IMR-90 (cell line): ENCODE data around the gene RMI1. TPM values are rescaled to one million over a fixed set of nuclear protein-coding genes. Genes with fewer than 3 reads are reported as not detected.

ENCODE experiments used
- ATAC-seq: fragments of 200-7000 bp; cut with Tn5 transposase; 2 replicates; pipeline ENCODE4 v1.9.1; 2020; ENCODE audit warnings: low read depth, mild to moderate bottlenecking, moderate library complexity
- BruUV-seq: library from RNA; stranded (reverse); fragments of 400-500 nt; replicated peaks from 2 replicates; lab custom pipeline; 2021; lab: Mats Ljungman, UMichigan
- CTCF ChIA-PET: fragments of 300-600 bp; formaldehyde crosslinking; extraction: SDS; loops from one replicate; lab custom pipeline; 2021; ENCODE audit warnings: antibody characterized with exemption; lab: Yijun Ruan, JAX
- POLR2A ChIA-PET: fragments of 300-600 bp; sonication (Branson Sonifier 250); formaldehyde crosslinking; loops from one replicate; lab custom pipeline; 2022; ENCODE audit warnings: antibody characterized with exemption; ENCODE audit not compliant: unreplicated experiment; lab: Charles Lee
- DNase-seq: peaks from one replicate; pipeline ENCODE4 v3.0.0; 2013
- H2AFZ ChIP-seq: replicated peaks from 2 replicates; pipeline ENCODE3; 2013; ENCODE audit warnings: low read length, mild to moderate bottlenecking; ENCODE audit not compliant: poor library complexity
- H2AK5ac ChIP-seq: 2 replicates; pipeline ENCODE4 v1.6.1; 2013; ENCODE audit warnings: low read depth, low read length, inconsistent platforms
- H2AK9ac ChIP-seq: replicated peaks from 2 replicates; pipeline ENCODE3; 2013; ENCODE audit warnings: mild to moderate bottlenecking, low read depth, low read length, moderate library complexity; ENCODE audit not compliant: poor library complexity
- H2BK120ac ChIP-seq: 2 replicates; pipeline ENCODE4 v1.6.1; 2013; ENCODE audit warnings: low read depth, low read length, inconsistent platforms
- H2BK15ac ChIP-seq: 3 replicates; pipeline ENCODE4 v1.6.1; 2013; ENCODE audit warnings: low read depth, low read length, inconsistent platforms
- H2BK20ac ChIP-seq: 2 replicates; pipeline ENCODE4 v1.6.1; 2013; ENCODE audit warnings: low read depth, mild to moderate bottlenecking, inconsistent platforms, low read length, moderate library complexity
- H2BK5ac ChIP-seq: 2 replicates; pipeline ENCODE4 v1.6.1; 2013; ENCODE audit warnings: mild to moderate bottlenecking, low read depth, low read length, inconsistent platforms; ENCODE audit not compliant: poor library complexity, severe bottlenecking
- H3K14ac ChIP-seq: replicated peaks from 2 replicates; pipeline ENCODE4 v1.6.1; 2013; ENCODE audit warnings: low read depth, low read length, inconsistent platforms
- H3K18ac ChIP-seq: 2 replicates; pipeline ENCODE4 v1.6.1; 2013; ENCODE audit warnings: low read depth, low read length, control low read depth
- H3K23ac ChIP-seq: 2 replicates; pipeline ENCODE4 v1.6.1; 2013; ENCODE audit warnings: low read depth, low read length, inconsistent platforms
- H3K27ac ChIP-seq: 2 replicates; pipeline ENCODE4 v1.5.1; 2013; ENCODE audit warnings: mild to moderate bottlenecking, control low read depth, low read length; ENCODE audit not compliant: insufficient read depth
- H3K27me3 ChIP-seq: 2 replicates; pipeline ENCODE4 v1.6.1; 2013; ENCODE audit warnings: low read length; ENCODE audit not compliant: control insufficient read depth, insufficient read depth
- H3K36me3 ChIP-seq: 2 replicates; pipeline ENCODE4 v1.6.1; 2013; ENCODE audit warnings: low read length, mixed read lengths; ENCODE audit not compliant: control insufficient read depth, insufficient read depth
- H3K4ac ChIP-seq: 2 replicates; pipeline ENCODE4 v1.6.1; 2013; ENCODE audit warnings: low read depth, low read length, inconsistent platforms
- H3K4me1 ChIP-seq: 2 replicates; pipeline ENCODE4 v1.6.1; 2013; ENCODE audit warnings: low read length, mixed read lengths; ENCODE audit not compliant: control insufficient read depth, insufficient read depth
- H3K4me2 ChIP-seq: 2 replicates; pipeline ENCODE4 v1.6.1; 2013; ENCODE audit warnings: low read depth, mild to moderate bottlenecking, control low read depth, low read length, moderate library complexity
- H3K4me3 ChIP-seq: 2 replicates; pipeline ENCODE4 v1.5.1; 2013; ENCODE audit warnings: low read depth, mild to moderate bottlenecking, control low read depth, low read length, moderate library complexity; ENCODE audit not compliant: insufficient read depth
- H3K56ac ChIP-seq: 2 replicates; pipeline ENCODE4 v1.6.1; 2013; ENCODE audit warnings: low read length, inconsistent platforms; ENCODE audit not compliant: insufficient read depth; ENCODE audit errors: extremely low read depth
- H3K79me1 ChIP-seq, 2 experiments: 2 replicates each; pipeline ENCODE4 v1.6.1; 2013; ENCODE audit warnings: low read length in 2 of 2, inconsistent platforms in 1 of 2, low read depth in 1 of 2
- H3K9ac ChIP-seq: 2 replicates; pipeline ENCODE4 v1.6.1; 2013; ENCODE audit warnings: low read depth, low read length, control low read depth
- H3K9me1 ChIP-seq: 2 replicates; pipeline ENCODE4 v1.6.1; 2013; ENCODE audit warnings: low read length, inconsistent platforms; ENCODE audit not compliant: insufficient read depth
- H3K9me3 ChIP-seq: 2 replicates; pipeline ENCODE4 v1.6.1; 2013; ENCODE audit warnings: low read length; ENCODE audit not compliant: control insufficient read depth, insufficient read depth
- H4K20me1 ChIP-seq: 2 replicates; pipeline ENCODE4 v1.6.1; 2013; ENCODE audit warnings: low read length, inconsistent platforms; ENCODE audit not compliant: insufficient read depth
- H4K5ac ChIP-seq: 2 replicates; pipeline ENCODE4 v1.6.1; 2013; ENCODE audit warnings: mild to moderate bottlenecking, low read depth, low read length, control low read depth
- H4K8ac ChIP-seq, 2 experiments: 2 replicates each; pipeline ENCODE4 v1.6.1; 2013; ENCODE audit warnings: low read depth in 2 of 2, low read length in 2 of 2, control low read depth in 1 of 2, inconsistent platforms in 1 of 2
- H4K91ac ChIP-seq: 2 replicates; pipeline ENCODE4 v1.6.1; 2013; ENCODE audit warnings: low read depth, low read length, inconsistent platforms; ENCODE audit not compliant: insufficient read depth
- CEBPB ChIP-seq: IDR thresholded peaks from 2 replicates; pipeline ENCODE4 v1.6.1; 2012; ENCODE audit warnings: low read depth, low read length, improper control_type of control experiment
- ELK1 ChIP-seq: fragments of 150-350 bp; IDR thresholded peaks from 2 replicates; pipeline ENCODE4 v1.6.1; 2016; ENCODE audit warnings: low read depth, mild to moderate bottlenecking, low read length, moderate library complexity, borderline replicate concordance
- MXI1 ChIP-seq: IDR thresholded peaks from 2 replicates; pipeline ENCODE4 v1.6.1; 2012; ENCODE audit warnings: low read depth, mild to moderate bottlenecking, low read length, moderate library complexity, borderline replicate concordance
- POLR2A ChIP-seq: IDR thresholded peaks from 2 replicates; pipeline ENCODE4 v1.6.1; 2012; ENCODE audit warnings: mild to moderate bottlenecking, low read depth, low read length
- RAD21 ChIP-seq: IDR thresholded peaks from 2 replicates; pipeline ENCODE4 v1.6.1; 2012; ENCODE audit warnings: low read length, improper control_type of control experiment
- RCOR1 ChIP-seq: IDR thresholded peaks from 2 replicates; pipeline ENCODE4 v1.6.1; 2012; ENCODE audit warnings: mild to moderate bottlenecking, low read length, improper control_type of control experiment; ENCODE audit not compliant: insufficient replicate concordance
- RFX5 ChIP-seq: IDR thresholded peaks from 2 replicates; pipeline ENCODE4 v1.8.0; 2012; ENCODE audit warnings: low read depth, mild to moderate bottlenecking, low read length, moderate library complexity
- SMC3 ChIP-seq: fragments of 150-350 bp; IDR thresholded peaks from 2 replicates; pipeline ENCODE4 v1.6.1; 2016; ENCODE audit warnings: low read depth, mild to moderate bottlenecking, antibody characterized with exemption, low read length, moderate library complexity
- USF2 ChIP-seq: fragments of 150-350 bp; IDR thresholded peaks from 2 replicates; pipeline ENCODE4 v1.6.1; 2017; ENCODE audit warnings: mild to moderate bottlenecking, antibody characterized with exemption, low read length, low read depth
- WGBS, 2 experiments: methylation state at CpG; one replicate each; pipeline versions ENCODE4 v1.1.5 to v1.1.7; 2013; ENCODE audit warnings: missing lambda C conversion rate in 2 of 2; ENCODE audit not compliant: insufficient read length in 1 of 2; ENCODE audit errors: extremely low coverage in 2 of 2; 5-methylcytosine and 5-hydroxymethylcytosine counted together
- dilution Hi-C: fragments of 300-500 bp; cut with HindIII; formaldehyde crosslinking; loops from one replicate; pipeline ENCODE4 v1.14.3; 2018; ENCODE audit warnings: low sequenced_read_pairs; ENCODE audit not compliant: unreplicated experiment
- in situ Hi-C: fragments of 300-500 bp; cut with MboI; formaldehyde crosslinking; loops from 3 replicates; pipeline ENCODE4 v1.14.3; 2019; ENCODE audit warnings: low sequenced_read_pairs, inconsistent platforms, mixed read lengths
- intact Hi-C: fragments of 100-400 bp; cut with micrococcal nuclease; formaldehyde crosslinking; loops from 2 replicates; pipeline ENCODE4 v1.10.0; 2022
- polyA plus RNA-seq, 3 experiments: library from polyadenylated mRNA; depleted of rRNA; stranded (reverse); fragments of >200 nt; gene quantifications; 2 replicates each; pipeline ENCODE4 v1.2.3, GENCODE V29; 2012; ENCODE audit warnings: low replicate concordance in 1 of 3
- total RNA-seq: library from RNA; depleted of rRNA; stranded (reverse); fragments of >200 nt; gene quantifications from 2 replicates; pipeline ENCODE4 v1.2.3, GENCODE V29; 2012

The RMI1 gene
- total and polyA plus RNA-seq, 2 of the 4 experiments (the other 2 are of a cell fraction) = 4.4 to 6.8 TPM

GRCh38 chr9:83967073-83967472, 13.5 kb upstream of the RMI1 start:
- peaks cover 29% of the 10 kb centered on the region for H4K20me1 ChIP-seq
- no TSS peak for BruUV-seq
- peaks cover 4 to 11% of the 10 kb centered on the region in 2 experiments; a peak in 3 of 4 replicates for H3K79me1 ChIP-seq
- no peaks in the 10 kb centered on the region for H3K27me3 ChIP-seq
- H3K23ac ChIP-seq = no peak overlapping the region
- no peak overlapping the region for H3K56ac ChIP-seq
- no peak overlapping the region for H4K91ac ChIP-seq
- no peak for ATAC-seq
- H3K9me1 ChIP-seq = no peaks in the 10 kb centered on the region
- no peak overlapping the region for H2BK120ac ChIP-seq
- H2BK5ac ChIP-seq = no peak overlapping the region
- DNase-seq = no peak
- no peak overlapping the region for H2AK5ac ChIP-seq
- ChIA-PET POLR2A (no interaction called here), CTCF (no interaction called here)
- H2BK20ac ChIP-seq = no peak overlapping the region
- H3K27ac ChIP-seq = no peak overlapping the region
- intact Hi-C loops (loop anchor here (5.0 kb wide), 1 partner anchor 335 kb away; no protein-coding TSS in a partner anchor), in situ Hi-C loops (no loop called here), dilution Hi-C loops (no loop called here)
- H2BK15ac ChIP-seq = no peak overlapping the region
- H3K14ac ChIP-seq = no peak overlapping the region
- no peak overlapping the region for H2AK9ac ChIP-seq
- peaks cover 4% of the 10 kb centered on the region; the same call in 1 of the 2 replicates for H3K4me1 ChIP-seq
- H3K9me3 ChIP-seq = no peaks in the 10 kb centered on the region
- H4K5ac ChIP-seq = no peak overlapping the region
- H2AFZ ChIP-seq = no peak overlapping the region
- TF ChIP-seq RFX5 (no peak), RAD21 (no peak), SMC3 (no peak), MXI1 (no peak), RCOR1 (no peak), POLR2A (no peak), ELK1 (no peak), CEBPB (no peak), USF2 (no peak)
- no peak overlapping the region for H3K9ac ChIP-seq
- peaks cover 32% of the 10 kb centered on the region for H3K36me3 ChIP-seq
- H4K8ac ChIP-seq = no peak overlapping the region
- H3K18ac ChIP-seq = no peak overlapping the region
- H3K4ac ChIP-seq = no peak overlapping the region
- no peak overlapping the region for H3K4me3 ChIP-seq
- no CpG with 5 or more reads among the region's 1 CpG for WGBS, 2 experiments
- no peak overlapping the region for H3K4me2 ChIP-seq
